Measurements from ENCODE around the gene RALGAPA2.

DNA sequence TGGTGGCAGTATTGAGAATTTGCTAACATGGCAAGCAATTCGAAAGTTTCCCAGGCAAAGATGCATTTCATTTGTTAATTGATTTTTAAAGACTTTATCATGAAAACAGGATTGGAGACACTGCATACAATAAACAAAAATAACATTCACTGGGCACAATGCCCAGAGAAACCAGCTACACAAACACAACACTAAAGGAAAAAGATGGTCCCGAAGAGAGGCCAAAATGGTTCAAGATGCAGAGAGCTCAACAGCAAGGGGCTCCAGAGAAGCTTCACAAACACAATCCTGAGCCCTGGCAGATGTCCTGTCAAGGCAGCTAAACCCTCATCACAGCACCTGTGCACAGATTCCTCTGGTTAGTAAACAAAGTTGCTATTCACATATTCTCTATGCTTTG is 265.2 kb downstream of the RALGAPA2 start:
- TF ChIP-seq, protein P1, sequence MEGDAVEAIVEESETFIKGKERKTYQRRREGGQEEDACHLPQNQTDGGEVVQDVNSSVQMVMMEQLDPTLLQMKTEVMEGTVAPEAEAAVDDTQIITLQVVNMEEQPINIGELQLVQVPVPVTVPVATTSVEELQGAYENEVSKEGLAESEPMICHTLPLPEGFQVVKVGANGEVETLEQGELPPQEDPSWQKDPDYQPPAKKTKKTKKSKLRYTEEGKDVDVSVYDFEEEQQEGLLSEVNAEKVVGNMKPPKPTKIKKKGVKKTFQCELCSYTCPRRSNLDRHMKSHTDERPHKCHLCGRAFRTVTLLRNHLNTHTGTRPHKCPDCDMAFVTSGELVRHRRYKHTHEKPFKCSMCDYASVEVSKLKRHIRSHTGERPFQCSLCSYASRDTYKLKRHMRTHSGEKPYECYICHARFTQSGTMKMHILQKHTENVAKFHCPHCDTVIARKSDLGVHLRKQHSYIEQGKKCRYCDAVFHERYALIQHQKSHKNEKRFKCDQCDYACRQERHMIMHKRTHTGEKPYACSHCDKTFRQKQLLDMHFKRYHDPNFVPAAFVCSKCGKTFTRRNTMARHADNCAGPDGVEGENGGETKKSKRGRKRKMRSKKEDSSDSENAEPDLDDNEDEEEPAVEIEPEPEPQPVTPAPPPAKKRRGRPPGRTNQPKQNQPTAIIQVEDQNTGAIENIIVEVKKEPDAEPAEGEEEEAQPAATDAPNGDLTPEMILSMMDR (conservative IDR thresholded peaks at IDR 0.05; ENCODE audit: low read depth, low read length): no peak
- TF ChIP-seq EZH2 (IDR thresholded peaks at IDR 0.05; ENCODE audit: low read length, unreplicated experiment) (no peak), EZH2phosphoT487 (IDR thresholded peaks at IDR 0.05; ENCODE audit: borderline replicate concordance, low read length) (no peak)
